Ovary (tissue), 9 donors: ENCODE measurements around the gene TFIP11. TPM values are rescaled to one million over a fixed set of nuclear protein-coding genes. Genes with fewer than 3 reads are reported as not detected.

Experiments used
- DNase-seq, 5 donors: peaks; one replicate each; pipeline ENCODE4 v3.0.0-alpha.2; 2019 to 2020
- H3K27ac ChIP-seq, 2 donors: fragments of 200-600 bp; one replicate each; pipeline versions ENCODE4 v1.5.1 to v1.8.0; 2019 to 2022
- H3K27me3 ChIP-seq: fragments of 200-600 bp; one replicate; pipeline ENCODE4 v1.8.0; 2022
- H3K36me3 ChIP-seq: fragments of 200-600 bp; sonication (generic); one replicate; pipeline ENCODE4 v1.5.1; 2019
- H3K4me1 ChIP-seq: one replicate; pipeline ENCODE4 v1.8.1; 2013; ENCODE audit warnings: mild to moderate bottlenecking, moderate library complexity; ENCODE audit not compliant: insufficient read depth
- H3K4me3 ChIP-seq: fragments of 200-600 bp; sonication (generic); one replicate; pipeline ENCODE4 v1.5.1; 2017
- H3K9me3 ChIP-seq, 2 donors: fragments of 200-600 bp in 1 of 2; sonication (generic) in 1 of 2; one replicate each; pipeline versions ENCODE4 v1.5.1 to v1.8.1; 2013 to 2019; ENCODE audit warnings: mild to moderate bottlenecking in 1 of 2, moderate library complexity in 1 of 2
- EP300 ChIP-seq: sonication (generic); formaldehyde crosslinking; IDR thresholded peaks from one replicate; pipeline ENCODE4 v1.6.1; 2017; ENCODE audit warnings: antibody characterized with exemption
- POLR2A ChIP-seq: fragments of 450-650 bp; IDR thresholded peaks from one replicate; pipeline ENCODE4 v1.6.1; 2017; ENCODE audit warnings: antibody characterized with exemption, mild to moderate bottlenecking, moderate library complexity
- WGBS, 3 donors: extraction: QIAGEN DNeasy Blood & Tissue Kit in 1 of 3; methylation state at CpG; one replicate each; pipeline versions ENCODE4 v1.1.5 to v1.1.7; 2013 to 2017; 5-methylcytosine and 5-hydroxymethylcytosine counted together
- intact Hi-C, 4 donors: fragments of 100-400 bp; cut with DNase I; formaldehyde crosslinking; loops; one replicate each; pipeline versions ENCODE4 v1.11.0 to v1.15.1; 2022 to 2023
- polyA plus RNA-seq, 2 donors: library from polyadenylated mRNA; stranded (reverse); fragments of 200-250 nt in 1 of 2; fragments of 350-450 nt in 1 of 2; fragmentation: Illumina TruSeq in 1 of 2; extraction: RNeasy Lipid Tissue Mini Kit (QIAGEN cat#74804) in 1 of 2; gene quantifications; one replicate each; pipeline ENCODE4 v1.2.3, GENCODE V29; 2013 to 2014
- total RNA-seq, 7 donors: library from RNA; depleted of rRNA in 2 of 7; stranded (reverse); fragments of >200 nt in 2 of 7; fragmentation: NEBNext Ultra II Directional in 3 of 7; extraction: Animal tissue kit (Norgen Biotek cat#: 25700) in 3 of 7; gene quantifications; one replicate each; pipeline versions ENCODE4 v1.1.0 to v1.2.4, GENCODE V29; 2016 to 2023
- TF ChIP-seq, protein P1 (sequence below), 3 donors: fragments of 450-650 bp in 2 of 3; fragments of 200-600 bp in 1 of 3; IDR thresholded peaks; one replicate each; pipeline versions ENCODE4 v1.5.1 to v1.8.0; 2016 to 2022; ENCODE audit warnings: antibody characterized with exemption in 3 of 3, mild to moderate bottlenecking in 1 of 3
- donor health status: DM: no; HTN: no; CAD: no; lungs with moderate emphysema.
- donor health status: DM: no; HTN: no; CAD: no.
- donor health status: Bipolar disorder and iron deficiency.
- donor health status: DM: yes; HTN: yes; CAD: no.
- donor health status: DM: no; HTN: no; CAD: no.
- donor health status: DM: yes; HTN: yes; CAD: no.

The TFIP11 gene
- total and polyA plus RNA-seq, 9 donors: 10.8 to 31.0 (median 26.3) TPM

DNA sequence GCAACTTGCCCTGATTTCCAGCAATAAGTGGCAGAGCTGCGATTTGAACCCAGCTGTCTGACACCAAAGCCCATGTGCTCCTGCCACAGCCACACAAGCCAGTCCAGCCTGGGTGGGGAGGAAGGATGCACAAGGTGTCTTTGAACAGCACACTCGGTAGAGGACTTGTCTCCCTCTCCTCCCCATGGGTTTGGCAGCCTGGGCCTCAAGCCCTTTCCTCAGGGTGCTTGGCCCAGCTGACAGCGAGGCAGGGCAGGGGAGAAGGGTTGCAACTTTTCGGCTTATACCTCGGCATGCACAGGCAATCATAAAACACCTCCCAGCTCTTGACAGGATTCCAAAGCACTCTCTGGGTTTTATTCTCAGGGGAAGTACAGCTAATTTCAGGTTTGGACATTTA lies 63.9 kb downstream of the TFIP11 start:
- no peaks in the 10 kb centered on the region for H3K27me3 ChIP-seq
- no peak for DNase-seq
- no peak overlapping the region for H3K27ac ChIP-seq
- TF ChIP-seq EP300: no peak
- TF ChIP-seq, protein P1, sequence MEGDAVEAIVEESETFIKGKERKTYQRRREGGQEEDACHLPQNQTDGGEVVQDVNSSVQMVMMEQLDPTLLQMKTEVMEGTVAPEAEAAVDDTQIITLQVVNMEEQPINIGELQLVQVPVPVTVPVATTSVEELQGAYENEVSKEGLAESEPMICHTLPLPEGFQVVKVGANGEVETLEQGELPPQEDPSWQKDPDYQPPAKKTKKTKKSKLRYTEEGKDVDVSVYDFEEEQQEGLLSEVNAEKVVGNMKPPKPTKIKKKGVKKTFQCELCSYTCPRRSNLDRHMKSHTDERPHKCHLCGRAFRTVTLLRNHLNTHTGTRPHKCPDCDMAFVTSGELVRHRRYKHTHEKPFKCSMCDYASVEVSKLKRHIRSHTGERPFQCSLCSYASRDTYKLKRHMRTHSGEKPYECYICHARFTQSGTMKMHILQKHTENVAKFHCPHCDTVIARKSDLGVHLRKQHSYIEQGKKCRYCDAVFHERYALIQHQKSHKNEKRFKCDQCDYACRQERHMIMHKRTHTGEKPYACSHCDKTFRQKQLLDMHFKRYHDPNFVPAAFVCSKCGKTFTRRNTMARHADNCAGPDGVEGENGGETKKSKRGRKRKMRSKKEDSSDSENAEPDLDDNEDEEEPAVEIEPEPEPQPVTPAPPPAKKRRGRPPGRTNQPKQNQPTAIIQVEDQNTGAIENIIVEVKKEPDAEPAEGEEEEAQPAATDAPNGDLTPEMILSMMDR (IDR thresholded peaks at IDR 0.05): no peak
- no peak for TF ChIP-seq POLR2A
- intact Hi-C loops: no loop called here
- 52 to 55% (median 53%) methylated on average over 5 of the region's 5 CpGs for WGBS, 3 donors
- no peaks in the 10 kb centered on the region for H3K4me1 ChIP-seq
- no peaks in the 10 kb centered on the region for H3K36me3 ChIP-seq
- H3K9me3 ChIP-seq: no peaks in the 10 kb centered on the region
- H3K4me3 ChIP-seq: no peak overlapping the region

DNA sequence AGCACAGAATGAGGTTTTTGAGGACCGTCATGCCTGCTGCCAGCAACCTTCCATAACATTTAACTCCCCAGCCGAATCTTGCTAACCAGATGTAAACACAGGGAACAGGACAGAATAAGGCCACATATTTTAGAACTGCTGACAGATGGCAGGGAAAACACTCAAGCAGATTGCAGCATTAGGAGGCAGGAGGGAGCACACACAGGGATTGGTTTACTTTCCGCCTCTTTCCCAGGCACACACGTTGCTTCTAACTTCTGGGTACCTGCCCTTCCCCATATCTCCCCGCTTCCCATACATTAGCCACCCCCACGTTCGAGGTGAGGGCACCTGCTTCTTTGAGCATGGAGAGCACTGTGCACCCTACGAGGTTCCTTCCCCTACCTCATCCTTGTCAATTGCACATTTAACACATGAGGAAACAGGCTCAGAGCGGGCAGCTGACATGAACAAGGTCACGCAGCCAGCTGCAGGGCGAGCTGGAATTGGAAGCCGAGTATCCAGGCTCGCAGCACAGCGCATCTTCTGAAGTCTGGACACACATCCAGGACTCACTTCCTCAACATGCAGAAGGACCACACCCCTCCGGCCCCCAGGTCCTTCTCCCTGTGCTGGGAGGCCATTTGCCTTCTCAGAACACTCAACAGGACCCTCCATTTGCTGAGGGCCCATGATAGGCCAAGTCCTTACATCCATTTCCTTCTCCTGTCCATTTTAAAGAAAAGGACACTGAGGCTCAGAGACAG lies 64.5 kb downstream of the TFIP11 start:
- 66 to 75% (median 70%) methylated on average over 15 of the region's 15 CpGs for WGBS, 3 donors
- no peak overlapping the region for H3K27ac ChIP-seq

DNA sequence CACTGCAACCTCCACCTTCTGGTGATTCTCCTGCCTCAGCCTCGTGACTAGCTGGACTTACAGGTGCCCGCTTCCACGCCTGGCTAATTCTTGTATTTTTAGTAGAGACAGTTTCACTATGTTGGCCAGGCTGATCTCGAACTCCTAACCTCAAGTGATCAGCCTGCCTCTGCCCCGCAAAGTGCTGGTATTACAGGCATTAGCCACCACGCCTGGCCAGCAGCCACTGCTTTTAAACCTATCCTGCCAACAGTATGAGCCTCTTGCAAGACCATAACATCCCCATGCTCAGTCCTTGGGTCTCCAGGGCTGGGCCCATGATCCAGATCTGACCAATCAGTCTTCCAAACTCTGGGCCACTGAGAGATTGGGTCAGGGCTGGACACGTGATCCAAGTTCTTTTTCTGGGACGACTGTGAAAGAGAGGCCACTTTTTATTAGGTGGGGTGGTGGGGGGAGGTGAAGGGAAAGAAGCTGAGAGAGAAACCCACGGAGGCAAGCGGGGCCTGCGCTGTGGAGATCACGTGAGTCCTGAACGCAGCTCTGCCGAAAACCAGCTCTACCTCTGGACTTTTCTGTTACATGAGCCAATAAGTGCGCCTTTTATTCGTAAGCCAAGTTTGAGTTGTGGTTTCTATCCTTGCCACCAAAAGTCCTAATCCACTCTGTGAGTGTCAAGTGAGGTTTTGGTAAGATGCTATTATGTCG lies 65.3 kb downstream of the TFIP11 start:
- Histone ChIP-seq H3K4me1 (no peaks in the 10 kb centered on the region), H3K36me3 (no peaks in the 10 kb centered on the region), H3K27ac (no peak overlapping the region), H3K9me3 (no peaks in the 10 kb centered on the region), H3K4me3 (no peak overlapping the region), H3K27me3 (no peaks in the 10 kb centered on the region)
- TF ChIP-seq, protein P1 (IDR thresholded peaks at IDR 0.05): no peak
- no peak for TF ChIP-seq EP300
- no peak for TF ChIP-seq POLR2A
- DNase-seq: no peak
- 76 to 84% (median 81%) methylated on average over 17 of the region's 17 CpGs for WGBS, 3 donors
- intact Hi-C loops: no loop called here

More for the DNA sequence above, 64.5 kb downstream of the TFIP11 start:
- Histone ChIP-seq H3K36me3 (no peaks in the 10 kb centered on the region), H3K4me3 (no peak overlapping the region), H3K27me3 (no peaks in the 10 kb centered on the region), H3K4me1 (no peaks in the 10 kb centered on the region), H3K9me3 (no peaks in the 10 kb centered on the region)
- intact Hi-C loops: no loop called here
- no peak for DNase-seq
- TF ChIP-seq POLR2A (no peak), EP300 (no peak)
- TF ChIP-seq, protein P1 (IDR thresholded peaks at IDR 0.05): no peak

DNA sequence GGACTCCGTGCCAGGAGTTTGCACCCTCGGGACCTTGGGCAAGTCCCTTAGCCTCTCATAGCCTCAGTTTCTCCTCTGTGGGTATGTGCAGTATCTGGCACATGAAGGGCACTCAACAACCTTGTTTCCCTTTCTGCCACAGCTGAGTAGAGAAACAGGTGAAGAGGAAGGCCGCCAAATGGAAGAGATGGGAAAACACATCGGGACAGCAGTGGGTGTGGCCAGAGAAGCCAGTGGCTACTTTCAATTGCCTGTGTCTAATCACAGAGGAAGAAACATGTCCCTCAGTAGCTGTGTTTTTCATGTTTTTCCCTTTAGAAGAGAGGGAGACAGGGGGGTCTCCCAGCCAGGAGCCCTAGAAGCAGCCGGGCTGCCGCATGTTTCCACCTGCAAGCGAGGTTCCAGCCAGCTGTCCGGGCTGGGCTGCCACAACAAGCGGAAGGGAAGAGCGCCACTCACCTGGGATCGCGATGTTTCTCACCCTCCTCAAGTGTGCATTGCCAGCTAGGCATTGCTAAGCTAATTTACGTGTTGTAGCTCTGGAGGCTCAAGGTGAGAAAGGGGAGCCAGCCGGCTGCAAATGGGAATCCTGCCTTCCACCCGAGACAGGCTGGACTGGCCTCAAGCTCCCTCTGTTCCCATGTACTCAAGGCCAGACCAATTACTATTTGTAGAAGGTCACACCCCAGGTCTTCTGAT lies 66.5 kb downstream of the TFIP11 start:
- WGBS, 3 donors: 59 to 64% (median 59%) methylated on average over 15 of the region's 15 CpGs

More for the DNA sequence above, 66.5 kb downstream of the TFIP11 start:
- Histone ChIP-seq H3K4me3 (no peak overlapping the region), H3K36me3 (no peaks in the 10 kb centered on the region), H3K27ac (no peak overlapping the region), H3K9me3 (no peaks in the 10 kb centered on the region), H3K27me3 (no peaks in the 10 kb centered on the region), H3K4me1 (no peaks in the 10 kb centered on the region)
- intact Hi-C loops: no loop called here
- no peak for DNase-seq
- TF ChIP-seq, protein P1 (IDR thresholded peaks at IDR 0.05): no peak
- TF ChIP-seq EP300 (no peak), POLR2A (no peak)
